ENCODE measurements around the gene PDE7B. TPM values are rescaled to one million over a fixed set of nuclear protein-coding genes. Genes with fewer than 3 reads are reported as not detected.
"Not testable (repeated sequence)": the region's sequence is repeated elsewhere in the genome, so short reads cannot be mapped to it uniquely, and the experiment has no call there.

PDE7B gene
- total RNA-seq, 2 experiments from 2014 or later: 0.29 to 0.34 TPM

- DNase-seq (no peak), ATAC-seq (no peak)
- Mint-ChIP-seq H3K27me3 (ENCODE audit: low read depth) (no peaks in the 10 kb centered on the region), H3K4me1 (ENCODE audit: low read depth) (no peaks in the 10 kb centered on the region), H3K36me3 (ENCODE audit: low read depth) (no peaks in the 10 kb centered on the region), H3K27ac (no peak overlapping the region), H3K9me3 (ENCODE audit: insufficient read depth) (no peaks in the 10 kb centered on the region), H3K4me3 (no peak overlapping the region)
- ChIA-PET CTCF (no interaction called here), POLR2A (no interaction called here)
These were observed 359.1 kb downstream of the PDE7B start for GRCh38 chr6:136210398-136211165.

GRCh38 chr6:136212608-136213007, 361.1 kb downstream of the PDE7B start:
- Mint-ChIP-seq H3K27ac (no peak overlapping the region), H3K4me3 (no peak overlapping the region), H3K4me1 (ENCODE audit: low read depth) (no peaks in the 10 kb centered on the region), H3K9me3 (ENCODE audit: insufficient read depth) (no peaks in the 10 kb centered on the region), H3K36me3 (ENCODE audit: low read depth) (no peaks in the 10 kb centered on the region), H3K27me3 (ENCODE audit: low read depth) (no peaks in the 10 kb centered on the region)
- ATAC-seq: no peak
- DNase-seq: no peak
- CTCF ChIA-PET: interaction anchor here (2.5 kb wide), 1 partner anchor 14 kb away, joined by 12 read pairs; no protein-coding TSS in a partner anchor
- POLR2A ChIA-PET: no interaction called here

GRCh38 chr6:136213012-136213539, 361.6 kb downstream of the PDE7B start:
- Mint-ChIP-seq H3K36me3 (ENCODE audit: low read depth) (no peaks in the 10 kb centered on the region), H3K27me3 (ENCODE audit: low read depth) (no peaks in the 10 kb centered on the region)

GRCh38 chr6:136213853-136214252, 362.4 kb downstream of the PDE7B start:
- POLR2A ChIA-PET: no interaction called here
- ATAC-seq (no peak), DNase-seq (no peak)
- Mint-ChIP-seq H3K4me1 (ENCODE audit: low read depth) (no peaks in the 10 kb centered on the region), H3K27ac (no peak overlapping the region), H3K4me3 (no peak overlapping the region), H3K9me3 (ENCODE audit: insufficient read depth) (no peaks in the 10 kb centered on the region), H3K27me3 (ENCODE audit: low read depth) (no peaks in the 10 kb centered on the region), H3K36me3 (ENCODE audit: low read depth) (no peaks in the 10 kb centered on the region)
- CTCF ChIA-PET: interaction anchor here (2.5 kb wide), 1 partner anchor 13 kb away, joined by 12 read pairs; no protein-coding TSS in a partner anchor

More at GRCh38 chr6:136213012-136213539, 361.6 kb downstream of the PDE7B start:
- CTCF ChIA-PET: interaction anchor here (2.5 kb wide), 1 partner anchor 14 kb away, joined by 12 read pairs; no protein-coding TSS in a partner anchor
- H3K9me3 Mint-ChIP-seq (ENCODE audit: insufficient read depth): no peaks in the 10 kb centered on the region
- no peaks in the 10 kb centered on the region for H3K4me1 Mint-ChIP-seq (ENCODE audit: low read depth)
- no peak for DNase-seq
- POLR2A ChIA-PET: no interaction called here
- no peak overlapping the region for H3K27ac Mint-ChIP-seq
- ATAC-seq: no peak
- no peak overlapping the region for H3K4me3 Mint-ChIP-seq

- POLR2A ChIA-PET: no interaction called here
- no peaks in the 10 kb centered on the region for H3K36me3 Mint-ChIP-seq (ENCODE audit: low read depth)
- no peak overlapping the region for H3K4me3 Mint-ChIP-seq
- CTCF ChIA-PET: interaction anchor here (2.0 kb wide), 1 partner anchor 10 kb away, joined by 8 read pairs; no protein-coding TSS in a partner anchor
- ATAC-seq: no peak
- H3K27ac Mint-ChIP-seq: no peak overlapping the region
- no peak for DNase-seq
- no peaks in the 10 kb centered on the region for H3K27me3 Mint-ChIP-seq (ENCODE audit: low read depth)
- H3K9me3 Mint-ChIP-seq (ENCODE audit: insufficient read depth): no peaks in the 10 kb centered on the region
- no peaks in the 10 kb centered on the region for H3K4me1 Mint-ChIP-seq (ENCODE audit: low read depth)
These were observed 365.3 kb downstream of the PDE7B start for GRCh38 chr6:136216503-136217401.

- CTCF ChIA-PET: interaction anchor here (1.4 kb wide), 1 partner anchor 719 kb away, joined by 3 read pairs; no protein-coding TSS in a partner anchor
- H3K4me3 Mint-ChIP-seq; H3K36me3 Mint-ChIP-seq (ENCODE audit: low read depth): not testable (repeated sequence)
These were observed 373.5 kb downstream of the PDE7B start for GRCh38 chr6:136224974-136225373.

GRCh38 chr6:136225496-136225895, 374.0 kb downstream of the PDE7B start:
- ChIA-PET CTCF (interaction anchor here (0.6 to 2.8 kb wide), 42 partner anchors 7 to 786 kb away, joined by 3 to 43 read pairs (median 6); partner anchors contain the start of genes AHI1 and MTFR2), POLR2A (interaction anchor here (1.3 kb wide), 1 partner anchor 65 kb away, joined by 8 read pairs; no protein-coding TSS in a partner anchor)
- Mint-ChIP-seq H3K9me3 (ENCODE audit: insufficient read depth) (no peaks in the 10 kb centered on the region), H3K27me3 (ENCODE audit: low read depth) (no peaks in the 10 kb centered on the region), H3K36me3 (ENCODE audit: low read depth) (peaks cover 12% of the 10 kb centered on the region), H3K27ac (no peak overlapping the region), H3K4me1 (ENCODE audit: low read depth) (peaks cover 8% of the 10 kb centered on the region), H3K4me3 (no peak overlapping the region)
- no peak for ATAC-seq
- DNase-seq: no peak

More at GRCh38 chr6:136224974-136225373, 373.5 kb downstream of the PDE7B start:
- H3K27me3 Mint-ChIP-seq (ENCODE audit: low read depth); H3K4me1 Mint-ChIP-seq (ENCODE audit: low read depth); H3K27ac Mint-ChIP-seq; ATAC-seq; DNase-seq; H3K9me3 Mint-ChIP-seq (ENCODE audit: insufficient read depth); POLR2A ChIA-PET: not testable (repeated sequence)

GRCh38 chr6:136226027-136226673, 374.6 kb downstream of the PDE7B start:
- Mint-ChIP-seq H3K36me3 (ENCODE audit: low read depth) (peaks cover 18% of the 10 kb centered on the region), H3K4me1 (ENCODE audit: low read depth) (peaks cover 8% of the 10 kb centered on the region), H3K27me3 (ENCODE audit: low read depth) (no peaks in the 10 kb centered on the region), H3K9me3 (ENCODE audit: insufficient read depth) (no peaks in the 10 kb centered on the region), H3K27ac (no peak overlapping the region), H3K4me3 (no peak overlapping the region)
- ATAC-seq (peak; percentile 82), DNase-seq (peak; percentile 70)
- ChIA-PET CTCF (interaction anchor here (0.5 to 2.8 kb wide), 70 partner anchors 8 to 1082 kb away, joined by 3 to 43 read pairs (median 4); partner anchors contain the start of genes AHI1, BCLAF1 and MTFR2), POLR2A (interaction anchor here (0.7 to 1.3 kb wide), 2 partner anchors 64 to 695 kb away, joined by 4 to 8 read pairs; no protein-coding TSS in a partner anchor)

- ChIA-PET CTCF (interaction anchor here (0.5 to 2.8 kb wide), 67 partner anchors 8 to 1082 kb away, joined by 3 to 43 read pairs (median 4); partner anchors contain the start of genes AHI1, BCLAF1 and MTFR2), POLR2A (interaction anchor here (0.7 to 1.3 kb wide), 2 partner anchors 63 to 696 kb away, joined by 4 to 8 read pairs; no protein-coding TSS in a partner anchor)
- Mint-ChIP-seq H3K4me3 (no peak overlapping the region), H3K9me3 (ENCODE audit: insufficient read depth) (no peaks in the 10 kb centered on the region), H3K36me3 (ENCODE audit: low read depth) (peaks cover 20% of the 10 kb centered on the region), H3K27ac (no peak overlapping the region), H3K4me1 (ENCODE audit: low read depth) (peaks cover 8% of the 10 kb centered on the region), H3K27me3 (ENCODE audit: low read depth) (no peaks in the 10 kb centered on the region)
- peak; percentile 67 for ATAC-seq
- no peak for DNase-seq
These were observed 375.3 kb downstream of the PDE7B start for GRCh38 chr6:136226674-136227377.

- POLR2A ChIA-PET: no interaction called here
- no peak overlapping the region for H3K4me3 Mint-ChIP-seq
These were observed 377.3 kb downstream of the PDE7B start for GRCh38 chr6:136228814-136229213.

More at GRCh38 chr6:136228814-136229213, 377.3 kb downstream of the PDE7B start:
- CTCF ChIA-PET: interaction anchor here (1.2 kb wide), 2 partner anchors 10 to 319 kb away, joined by 4 read pairs; no protein-coding TSS in a partner anchor
- Mint-ChIP-seq H3K27me3 (ENCODE audit: low read depth) (no peaks in the 10 kb centered on the region), H3K9me3 (ENCODE audit: insufficient read depth) (no peaks in the 10 kb centered on the region), H3K27ac (no peak overlapping the region), H3K36me3 (ENCODE audit: low read depth) (peaks cover 23% of the 10 kb centered on the region), H3K4me1 (ENCODE audit: low read depth) (peaks cover 8% of the 10 kb centered on the region)
- no peak for DNase-seq
- no peak for ATAC-seq

All from activated CD8-positive, alpha-beta T cell treated with anti-CD3 and anti-CD28 coated beads, Interleukin-2, amount 10 ng/mL, durations not matched to agents 7 days and 5 days (primary cell).